ENCODE measurements around the gene CMPK2. TPM values are rescaled to one million over a fixed set of nuclear protein-coding genes. Genes with fewer than 3 reads are reported as not detected.

CMPK2 gene
- total and polyA plus RNA-seq, 2 experiments from 2014 or later, result 0.54 to 0.61 TPM

- no peak for TF ChIP-seq CTCF (IDR thresholded peaks at IDR 0.05; ENCODE audit: low read depth, low read length)
- H3K27ac ChIP-seq, result no peak overlapping the region
- no peaks in the 10 kb centered on the region for H3K27me3 ChIP-seq
- H3K9me3 ChIP-seq (ENCODE audit: low read depth), result no peaks in the 10 kb centered on the region
- H3K4me1 ChIP-seq (ENCODE audit: low read depth), result no peaks in the 10 kb centered on the region
- no peak overlapping the region for H3K4me3 ChIP-seq
- DNase-seq (ENCODE audit: low read depth in 1 of 2, low spot score in 1 of 2), result no peak
- H3K36me3 ChIP-seq, result no peaks in the 10 kb centered on the region
Measured at GRCh38 chr2:6872394-6872793, 6.7 kb upstream of the CMPK2 start.

GRCh38 chr2:6866982-6867381, 1.3 kb upstream of the CMPK2 start:
- DNase-seq (ENCODE audit: low read depth in 1 of 2, low spot score in 1 of 2), result no peak
- no peaks in the 10 kb centered on the region for H3K36me3 ChIP-seq
- no peaks in the 10 kb centered on the region for H3K4me1 ChIP-seq (ENCODE audit: low read depth)
- peaks cover 10% of the 10 kb centered on the region for H3K27me3 ChIP-seq
- no peaks in the 10 kb centered on the region for H3K9me3 ChIP-seq (ENCODE audit: low read depth)
- H3K27ac ChIP-seq, result no peak overlapping the region
- no peak overlapping the region for H3K4me3 ChIP-seq
- no peak for TF ChIP-seq CTCF (IDR thresholded peaks at IDR 0.05; ENCODE audit: low read depth, low read length)

- Histone ChIP-seq H3K4me3 (peak overlapping the region; percentile 78), H3K9me3 (ENCODE audit: low read depth) (no peaks in the 10 kb centered on the region), H3K27ac (no peak overlapping the region), H3K27me3 (peaks cover 10% of the 10 kb centered on the region), H3K36me3 (no peaks in the 10 kb centered on the region), H3K4me1 (ENCODE audit: low read depth) (no peaks in the 10 kb centered on the region)
- peak; percentile 11 to 51 for DNase-seq (ENCODE audit: low read depth in 1 of 2, low spot score in 1 of 2)
- peak; percentile 53 for TF ChIP-seq CTCF (IDR thresholded peaks at IDR 0.05; ENCODE audit: low read depth, low read length)
Measured at GRCh38 chr2:6866275-6866671, 566 bp upstream of the CMPK2 start.

GRCh38 chr2:6864923-6865345, 773 bp downstream of the CMPK2 start:
- no peak for DNase-seq (ENCODE audit: low read depth in 1 of 2, low spot score in 1 of 2)
- Histone ChIP-seq H3K9me3 (ENCODE audit: low read depth) (no peaks in the 10 kb centered on the region), H3K27ac (no peak overlapping the region), H3K27me3 (peaks cover 10% of the 10 kb centered on the region), H3K4me3 (peak overlapping the region; percentile 78), H3K36me3 (no peaks in the 10 kb centered on the region), H3K4me1 (ENCODE audit: low read depth) (no peaks in the 10 kb centered on the region)
- no peak for TF ChIP-seq CTCF (IDR thresholded peaks at IDR 0.05; ENCODE audit: low read depth, low read length)

- DNase-seq (ENCODE audit: low read depth in 1 of 2, low spot score in 1 of 2), result no peak
- no peak for TF ChIP-seq CTCF (IDR thresholded peaks at IDR 0.05; ENCODE audit: low read depth, low read length)
- Histone ChIP-seq H3K27ac (no peak overlapping the region), H3K4me1 (ENCODE audit: low read depth) (no peaks in the 10 kb centered on the region), H3K9me3 (ENCODE audit: low read depth) (no peaks in the 10 kb centered on the region), H3K36me3 (no peaks in the 10 kb centered on the region), H3K27me3 (peaks cover 10% of the 10 kb centered on the region), H3K4me3 (no peak overlapping the region)
Measured at GRCh38 chr2:6864231-6864754, 1.4 kb downstream of the CMPK2 start.
